HG03571 (cell line): ENCODE data around the gene HOXA3.

Source experiments
- ATAC-seq: cut with Tn5 transposase; IDR thresholded peaks from one replicate; pipeline ENCODE4 v1.9.1; 2021; ENCODE audit not compliant: unreplicated experiment

Gene HOXA3

GRCh38 chr7:27064159-27064558, 88.2 kb downstream of the HOXA3 start:
- ATAC-seq: no peak

- no peak for ATAC-seq
These were observed 89.4 kb downstream of the HOXA3 start for GRCh38 chr7:27062946-27063345.
